GM12872 (cell line): Measurements from ENCODE around the gene LCA5L.
A peak's percentile ranks its signal among the peaks of the same experiment; 100 is the strongest.

ENCODE experiments used
- TF ChIP-seq, protein P1 (sequence below): IDR thresholded peaks from 3 replicates; pipeline ENCODE4 v1.5.1; 2011; ENCODE audit warnings: low read depth, mild to moderate bottlenecking, low read length, moderate library complexity; ENCODE audit not compliant: insufficient read depth

The LCA5L gene

DNA sequence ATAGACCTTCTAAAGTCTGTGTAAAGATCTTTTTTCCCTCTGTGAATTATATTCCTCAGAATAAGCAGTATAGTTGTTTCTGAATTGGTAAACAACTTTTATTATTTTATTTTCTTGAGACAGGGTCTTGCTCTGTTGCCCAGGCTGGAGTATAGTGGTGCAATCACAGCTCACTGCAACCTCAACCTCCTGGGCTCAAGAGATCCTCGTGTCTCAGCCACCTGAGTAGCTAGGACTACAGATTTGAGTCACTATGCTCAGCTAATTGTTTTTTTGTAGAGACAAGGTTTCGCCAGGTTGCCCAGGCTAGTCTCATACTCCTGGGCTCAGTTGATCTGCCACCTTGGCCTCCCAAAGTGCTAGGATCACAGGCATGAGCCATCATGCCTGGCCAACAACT lies 70.1 kb downstream of the LCA5L start:
- TF ChIP-seq, protein P1, sequence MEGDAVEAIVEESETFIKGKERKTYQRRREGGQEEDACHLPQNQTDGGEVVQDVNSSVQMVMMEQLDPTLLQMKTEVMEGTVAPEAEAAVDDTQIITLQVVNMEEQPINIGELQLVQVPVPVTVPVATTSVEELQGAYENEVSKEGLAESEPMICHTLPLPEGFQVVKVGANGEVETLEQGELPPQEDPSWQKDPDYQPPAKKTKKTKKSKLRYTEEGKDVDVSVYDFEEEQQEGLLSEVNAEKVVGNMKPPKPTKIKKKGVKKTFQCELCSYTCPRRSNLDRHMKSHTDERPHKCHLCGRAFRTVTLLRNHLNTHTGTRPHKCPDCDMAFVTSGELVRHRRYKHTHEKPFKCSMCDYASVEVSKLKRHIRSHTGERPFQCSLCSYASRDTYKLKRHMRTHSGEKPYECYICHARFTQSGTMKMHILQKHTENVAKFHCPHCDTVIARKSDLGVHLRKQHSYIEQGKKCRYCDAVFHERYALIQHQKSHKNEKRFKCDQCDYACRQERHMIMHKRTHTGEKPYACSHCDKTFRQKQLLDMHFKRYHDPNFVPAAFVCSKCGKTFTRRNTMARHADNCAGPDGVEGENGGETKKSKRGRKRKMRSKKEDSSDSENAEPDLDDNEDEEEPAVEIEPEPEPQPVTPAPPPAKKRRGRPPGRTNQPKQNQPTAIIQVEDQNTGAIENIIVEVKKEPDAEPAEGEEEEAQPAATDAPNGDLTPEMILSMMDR, result no peak

DNA sequence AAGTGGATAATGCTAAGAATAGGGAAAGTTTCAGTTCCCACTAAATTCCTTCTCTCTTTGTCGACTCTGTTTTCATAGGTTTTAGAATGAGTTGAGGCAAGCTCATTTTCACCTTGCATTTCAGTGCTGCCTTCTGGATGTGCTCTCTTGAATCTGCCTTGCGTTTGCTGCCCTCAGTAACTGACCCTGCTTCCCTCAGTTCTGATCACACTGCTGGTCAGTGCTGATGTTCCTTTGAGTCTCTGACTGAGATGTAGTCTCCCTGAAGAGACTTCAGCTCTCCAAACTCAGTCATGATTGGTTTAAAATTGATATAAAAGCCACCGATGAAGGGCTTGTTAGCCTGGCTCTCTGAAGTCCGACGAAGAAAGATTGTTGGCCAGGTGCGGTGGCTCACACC lies 71.5 kb downstream of the LCA5L start:
- TF ChIP-seq, protein P1, result no peak

DNA sequence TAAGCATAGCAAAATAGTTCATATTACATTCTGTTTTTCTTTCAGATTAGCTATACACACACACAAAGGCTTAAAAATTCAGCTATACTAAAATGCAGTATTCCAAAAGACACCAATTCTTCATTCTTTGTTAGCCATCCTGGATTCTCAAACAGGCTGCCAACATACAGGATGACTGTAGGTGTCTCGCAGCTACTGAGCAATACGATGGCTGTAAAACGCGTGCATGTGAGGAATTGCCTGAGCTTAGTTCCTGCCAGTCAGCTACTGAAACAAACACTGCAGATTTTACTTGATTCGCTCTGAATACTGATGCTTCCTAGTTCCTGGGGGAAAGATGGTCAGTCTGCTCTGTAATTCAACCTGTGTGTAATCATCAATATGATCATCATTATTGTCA lies 71.9 kb downstream of the LCA5L start:
- TF ChIP-seq, protein P1, result peak; percentile 25; the same call in 1 of the 3 replicates

DNA sequence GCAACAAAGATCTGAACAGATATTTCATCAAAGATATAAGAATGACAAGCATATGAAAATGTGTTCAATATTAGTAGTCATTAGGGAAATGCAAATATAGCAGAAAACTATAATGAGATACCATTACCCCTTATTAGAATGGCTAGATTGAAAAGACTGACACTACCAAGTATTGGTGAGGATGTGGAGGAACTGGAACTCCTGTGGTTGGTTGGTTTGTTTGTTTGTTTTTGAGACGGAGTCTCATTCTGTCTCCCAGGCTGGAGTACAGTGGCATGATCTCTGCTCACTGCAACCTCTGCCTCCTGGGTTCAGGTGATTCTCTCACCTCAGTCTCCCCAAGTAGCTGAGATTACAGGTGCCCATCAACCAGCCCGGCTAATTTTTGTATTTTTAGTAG lies 77.8 kb downstream of the LCA5L start:
- TF ChIP-seq, protein P1, result no peak

DNA sequence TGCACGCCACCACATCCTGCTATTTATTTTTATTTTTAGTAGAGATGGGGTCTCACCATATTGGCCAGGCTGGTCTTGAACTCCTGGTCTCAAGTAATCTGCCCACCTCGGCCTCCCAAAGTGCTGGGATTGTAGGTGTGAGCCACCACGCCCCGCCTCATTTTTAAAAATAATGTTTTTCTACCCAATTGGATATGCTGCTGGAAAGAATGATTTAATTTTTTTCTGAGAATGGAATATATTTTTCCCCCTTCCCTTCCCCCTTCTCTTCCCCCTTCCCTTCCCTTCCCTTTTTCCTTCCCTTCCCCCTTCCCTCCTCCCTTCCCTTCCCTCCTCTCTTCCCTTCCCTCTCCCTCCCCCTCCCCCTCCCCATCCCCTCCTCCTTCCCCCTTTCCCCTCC lies 79.0 kb downstream of the LCA5L start:
- TF ChIP-seq, protein P1, result no peak

DNA sequence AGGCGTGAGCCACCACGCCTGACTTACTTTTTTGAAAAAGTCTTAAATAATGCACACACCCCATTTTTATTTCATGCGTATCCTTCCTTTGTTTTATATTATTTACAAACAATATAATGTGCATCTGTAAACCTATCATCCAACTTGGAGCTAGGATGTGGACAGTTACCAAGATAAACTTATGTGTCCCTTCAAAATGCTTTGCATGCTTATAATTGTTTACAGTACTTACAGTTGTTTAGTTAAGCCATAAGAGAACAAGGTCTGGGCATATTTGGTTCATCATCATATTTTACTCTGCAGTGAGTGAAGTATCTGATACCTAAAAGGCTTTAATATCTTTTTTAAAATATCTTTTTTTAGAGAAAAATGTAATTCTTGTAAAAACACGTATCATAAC lies 80.6 kb downstream of the LCA5L start:
- TF ChIP-seq, protein P1, result no peak

DNA sequence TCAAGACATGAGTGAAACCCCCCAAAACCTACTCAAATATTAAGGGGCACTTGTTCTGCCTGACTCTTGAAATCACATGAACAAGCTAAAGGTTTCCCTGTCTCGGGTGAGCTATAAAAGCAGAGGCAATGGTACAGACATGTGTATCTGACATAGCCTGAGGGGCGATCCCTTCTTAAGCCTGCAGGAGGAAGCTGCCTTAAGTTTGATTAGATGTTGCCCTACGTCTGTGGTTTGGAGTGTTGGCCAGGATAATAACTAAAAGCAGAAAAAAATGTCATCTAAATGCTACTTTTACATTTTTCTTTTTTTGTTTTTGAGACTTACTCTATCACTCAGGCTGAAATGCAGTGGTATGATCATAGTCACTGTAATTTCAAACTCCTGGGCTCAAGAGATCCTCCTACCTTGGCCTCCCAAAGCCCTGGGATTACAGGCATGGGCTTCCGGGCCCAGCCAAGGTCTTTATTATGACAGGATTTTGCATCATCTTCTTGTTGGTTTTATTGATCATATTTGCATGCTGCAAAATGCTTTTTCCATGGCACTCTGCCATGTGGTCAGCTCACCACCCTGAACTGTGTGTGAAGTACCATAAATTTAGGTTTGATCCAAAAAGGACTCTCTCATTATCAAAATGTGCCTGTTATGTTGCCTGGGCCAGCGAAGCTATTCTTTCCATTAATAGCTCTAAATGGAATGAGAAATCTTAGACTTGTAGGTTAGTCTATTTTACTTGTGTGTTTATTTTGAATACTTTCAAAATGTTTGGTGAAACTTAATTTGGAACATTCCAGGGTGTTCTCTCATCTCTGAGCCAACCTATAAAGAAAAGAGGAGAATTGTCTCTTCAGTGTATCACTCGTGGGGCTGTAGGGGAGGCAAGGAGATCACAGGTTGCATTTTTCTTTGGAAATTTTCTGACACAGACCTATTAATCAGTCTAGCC lies 81.7 kb downstream of the LCA5L start:
- TF ChIP-seq, protein P1, result 0 out of 3 replicates have a peak, but pooled peaks have one; percentile 8
